HG02973 (cell line): ENCODE results near the gene TTC19.
A peak's percentile ranks its signal among the peaks of the same experiment; 100 is the strongest.

Experiments used
- ATAC-seq: cut with Tn5 transposase; IDR thresholded peaks from one replicate; pipeline ENCODE4 v1.9.1; 2021; ENCODE audit warnings: moderate library complexity; ENCODE audit not compliant: unreplicated experiment

The TTC19 gene, protein sequence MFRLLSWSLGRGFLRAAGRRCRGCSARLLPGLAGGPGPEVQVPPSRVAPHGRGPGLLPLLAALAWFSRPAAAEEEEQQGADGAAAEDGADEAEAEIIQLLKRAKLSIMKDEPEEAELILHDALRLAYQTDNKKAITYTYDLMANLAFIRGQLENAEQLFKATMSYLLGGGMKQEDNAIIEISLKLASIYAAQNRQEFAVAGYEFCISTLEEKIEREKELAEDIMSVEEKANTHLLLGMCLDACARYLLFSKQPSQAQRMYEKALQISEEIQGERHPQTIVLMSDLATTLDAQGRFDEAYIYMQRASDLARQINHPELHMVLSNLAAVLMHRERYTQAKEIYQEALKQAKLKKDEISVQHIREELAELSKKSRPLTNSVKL

DNA sequence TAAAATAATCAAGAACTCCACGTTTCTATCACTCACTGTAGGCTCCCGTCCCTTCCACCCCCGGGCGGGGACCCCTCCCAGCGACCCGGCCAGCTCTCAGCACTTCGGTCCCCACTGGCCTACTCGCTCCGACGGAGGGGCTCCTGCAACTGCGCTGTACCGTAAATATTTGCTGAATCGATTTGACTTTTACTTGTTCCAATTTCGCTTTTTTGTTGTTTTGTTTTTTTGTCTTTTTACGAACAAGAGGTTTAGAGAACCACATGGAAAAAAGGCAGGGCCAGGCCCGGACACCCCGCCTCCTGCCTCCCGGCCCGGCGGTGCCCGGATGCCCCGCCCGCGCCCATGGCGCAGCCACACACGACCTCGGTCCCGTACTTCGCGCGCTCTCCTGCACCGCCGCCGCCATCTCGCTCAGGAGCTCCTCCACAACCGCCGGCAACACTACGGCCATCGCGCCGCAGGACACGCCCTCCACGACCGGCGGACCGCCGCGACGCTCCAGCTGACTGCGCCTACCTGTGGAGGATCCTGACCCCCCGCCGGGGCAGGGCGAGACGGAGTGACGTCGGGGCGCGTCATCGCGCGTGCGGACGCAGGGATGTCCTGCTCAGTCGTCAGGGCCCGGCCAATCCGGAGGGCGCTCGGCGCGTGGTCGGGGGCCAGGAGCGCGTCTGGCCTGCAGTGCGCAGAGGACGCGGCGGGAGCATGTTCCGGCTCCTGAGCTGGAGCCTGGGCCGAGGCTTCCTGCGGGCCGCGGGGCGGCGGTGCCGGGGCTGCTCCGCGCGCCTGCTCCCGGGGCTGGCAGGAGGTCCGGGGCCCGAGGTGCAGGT lies at the start of gene TTC19, which contains the start of gene ZSWIM7:
TSS of gene TTC19 (plus strand) at position 684 of the 833 bp plus-strand sequence. CDS start at position 709, 25 bp downstream.
TSS of gene ZSWIM7 (minus strand) at position 564 of the 833 bp plus-strand sequence. CDS start at position 454, 110 bp downstream.
- ATAC-seq = peak; percentile 91

DNA sequence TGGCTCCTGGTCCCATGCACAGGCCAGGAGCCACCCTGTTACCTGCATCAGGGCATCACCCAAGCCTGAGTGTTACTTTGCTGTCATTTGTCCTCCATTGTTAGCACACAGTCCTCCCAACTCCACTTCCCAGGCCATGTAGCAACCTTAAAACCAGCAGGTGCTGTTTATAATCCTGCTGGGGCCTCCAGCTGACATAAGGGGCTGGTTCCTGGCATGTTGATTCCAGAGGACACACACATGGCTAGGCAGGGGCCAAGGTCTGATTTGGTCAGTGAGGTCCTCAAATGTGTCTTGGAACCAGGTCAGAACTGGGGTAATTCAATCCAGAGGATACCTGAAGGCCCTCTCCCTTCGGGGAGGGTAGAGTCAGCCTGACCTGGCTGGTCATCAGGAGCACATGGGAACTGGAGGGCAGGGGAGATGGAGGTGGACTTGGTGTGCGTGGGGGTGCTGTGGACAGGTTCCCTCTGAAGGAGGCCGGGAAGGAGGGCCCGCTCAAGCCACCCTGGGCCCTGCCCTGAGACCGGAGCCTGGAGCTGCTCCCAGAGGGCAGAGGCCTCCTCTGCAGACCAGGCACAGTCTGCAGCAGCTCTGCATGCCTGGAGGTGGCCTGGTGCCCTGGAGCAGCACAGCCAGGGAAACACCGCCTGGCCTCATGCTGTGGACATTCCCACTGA lies 48.1 kb upstream of the TTC19 start:
- ATAC-seq = no peak

DNA sequence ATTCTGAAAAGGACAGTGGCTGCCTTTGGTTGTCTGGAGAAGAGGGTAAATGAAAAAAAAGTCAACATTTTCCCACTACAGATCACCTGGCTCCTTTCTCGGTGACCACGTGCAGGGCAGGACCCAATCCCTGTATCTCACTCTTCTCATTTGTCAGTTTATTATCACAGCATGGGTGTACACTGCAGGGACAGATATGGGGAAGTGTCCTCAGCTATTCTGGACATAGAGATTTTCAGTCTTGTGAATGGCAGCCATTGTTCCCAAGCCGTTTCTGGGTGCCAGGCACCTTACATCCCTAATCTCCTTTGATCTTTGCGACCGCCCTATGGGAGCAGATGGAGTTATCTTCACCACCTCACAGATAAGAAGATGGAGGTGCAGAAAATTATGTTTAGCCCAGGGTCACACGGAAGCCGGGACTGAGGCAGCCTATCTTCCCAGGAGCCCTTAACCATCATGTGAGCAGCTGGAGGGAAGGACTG lies 47.5 kb upstream of the TTC19 start:
- ATAC-seq = no peak

DNA sequence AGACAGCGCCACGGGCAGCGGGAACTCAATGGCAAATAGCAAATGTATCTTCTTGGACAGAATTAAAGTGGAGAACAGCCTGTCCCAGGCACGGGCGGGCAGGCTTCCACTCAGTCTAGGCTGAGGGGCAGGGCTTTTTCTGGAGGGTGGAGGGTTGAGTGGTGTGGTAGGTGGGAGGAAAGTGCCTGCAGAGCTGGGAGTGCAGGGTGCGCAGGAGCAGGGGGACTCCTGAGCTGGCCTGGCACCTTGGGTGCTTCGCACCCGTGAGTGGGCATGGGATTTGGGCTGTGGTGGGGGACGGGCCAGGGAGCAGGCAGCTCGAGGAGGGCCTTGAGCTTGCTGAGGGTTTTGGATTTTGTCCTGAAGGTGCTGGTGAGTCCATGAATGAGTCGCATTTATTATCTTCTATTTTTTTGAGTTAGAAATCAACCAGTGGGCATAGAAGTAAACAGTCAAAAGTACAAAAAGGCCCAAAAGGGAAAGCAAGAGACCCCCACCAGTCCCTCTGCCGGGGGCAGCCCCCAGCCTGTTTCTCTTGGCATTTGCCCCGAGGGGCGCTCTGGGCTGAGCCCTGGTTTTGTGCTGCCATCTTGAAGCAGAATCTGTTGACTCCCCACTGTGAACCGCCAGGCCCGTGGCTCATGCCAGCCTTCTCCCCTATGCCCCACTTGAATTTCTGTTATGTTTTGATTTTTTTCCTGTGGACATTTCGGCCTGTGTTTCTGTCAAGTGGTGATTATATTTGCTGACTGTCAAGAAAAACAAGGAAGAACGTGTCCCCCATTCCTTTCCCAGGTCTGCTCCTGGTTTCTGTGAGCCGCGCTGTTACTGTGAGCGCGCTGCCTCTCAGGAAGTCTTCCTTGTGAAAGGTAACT lies 46.5 kb upstream of the TTC19 start:
- ATAC-seq = no peak

DNA sequence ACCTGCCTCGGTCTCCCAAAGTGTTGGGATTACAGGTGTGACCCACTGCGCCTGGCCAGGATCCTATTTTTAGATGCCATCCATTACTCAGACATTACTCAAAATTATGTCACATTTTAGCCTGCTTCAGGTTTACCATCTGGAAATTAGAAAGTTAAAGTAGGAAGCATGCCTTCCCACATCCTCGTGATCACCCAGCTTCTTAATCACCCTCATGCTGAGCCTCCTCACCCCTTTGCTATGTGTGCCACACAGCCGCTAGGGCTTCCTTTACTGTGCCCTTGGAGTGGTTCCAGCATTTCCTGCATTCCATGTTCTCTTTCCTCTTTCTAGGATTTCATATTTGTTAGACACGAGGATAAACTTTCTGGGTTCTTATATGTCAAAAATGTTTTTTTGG lies 45.4 kb upstream of the TTC19 start:
- ATAC-seq = no peak

DNA sequence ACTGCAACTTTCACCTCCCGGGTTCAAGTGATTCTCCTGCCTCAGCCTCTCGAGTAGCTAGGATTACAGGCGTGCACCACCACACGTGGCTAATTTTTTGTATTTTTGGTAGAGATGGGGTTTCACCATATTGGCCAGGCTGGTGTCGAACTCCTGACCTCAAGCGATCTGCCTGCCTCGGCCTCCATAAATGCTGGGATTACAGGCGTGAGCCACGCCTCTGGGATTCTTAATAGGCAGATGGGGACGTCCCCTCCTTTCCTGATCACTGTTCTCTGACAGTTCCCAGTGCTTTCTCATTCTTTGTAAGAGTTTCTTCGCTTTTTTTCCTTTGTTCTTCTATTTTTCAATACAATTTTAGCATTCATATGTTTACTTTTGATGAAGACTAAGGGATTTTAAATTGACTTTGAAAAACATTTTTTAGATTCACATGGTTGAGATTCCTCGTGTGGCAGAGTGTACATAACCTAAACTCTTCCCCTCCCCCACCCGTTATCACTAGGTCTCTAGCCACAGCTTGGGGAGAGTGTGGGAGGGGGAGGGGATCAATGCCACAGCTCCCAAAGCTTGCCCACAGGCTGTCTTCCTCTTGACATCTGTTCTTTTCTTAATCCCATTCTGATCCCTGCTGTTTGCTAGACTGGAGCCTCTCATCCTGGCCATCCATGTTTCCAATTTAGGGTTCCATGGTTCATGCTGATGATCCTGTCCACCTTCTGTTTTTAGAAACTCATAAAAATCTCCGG lies 43.7 kb upstream of the TTC19 start:
- no peak for ATAC-seq

DNA sequence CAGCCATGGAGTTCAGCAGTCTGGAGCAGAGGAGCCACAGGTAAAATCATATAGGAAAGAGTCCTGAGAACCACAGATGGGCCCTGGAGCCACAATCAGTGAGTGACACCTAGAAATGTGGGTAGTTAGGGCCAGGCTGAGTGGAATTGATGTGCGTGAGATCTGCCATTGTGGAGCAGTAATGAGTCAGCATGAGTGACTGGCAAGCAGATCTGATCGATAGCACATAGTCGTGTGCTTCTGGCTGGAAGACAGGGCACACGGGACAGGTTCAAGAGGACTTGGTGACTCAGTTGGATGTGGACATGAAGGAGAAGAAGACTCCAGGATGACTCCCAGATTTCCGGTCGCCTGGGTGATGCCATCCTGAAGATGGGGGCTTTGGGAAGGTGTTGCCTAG lies 42.4 kb upstream of the TTC19 start:
- ATAC-seq = no peak

DNA sequence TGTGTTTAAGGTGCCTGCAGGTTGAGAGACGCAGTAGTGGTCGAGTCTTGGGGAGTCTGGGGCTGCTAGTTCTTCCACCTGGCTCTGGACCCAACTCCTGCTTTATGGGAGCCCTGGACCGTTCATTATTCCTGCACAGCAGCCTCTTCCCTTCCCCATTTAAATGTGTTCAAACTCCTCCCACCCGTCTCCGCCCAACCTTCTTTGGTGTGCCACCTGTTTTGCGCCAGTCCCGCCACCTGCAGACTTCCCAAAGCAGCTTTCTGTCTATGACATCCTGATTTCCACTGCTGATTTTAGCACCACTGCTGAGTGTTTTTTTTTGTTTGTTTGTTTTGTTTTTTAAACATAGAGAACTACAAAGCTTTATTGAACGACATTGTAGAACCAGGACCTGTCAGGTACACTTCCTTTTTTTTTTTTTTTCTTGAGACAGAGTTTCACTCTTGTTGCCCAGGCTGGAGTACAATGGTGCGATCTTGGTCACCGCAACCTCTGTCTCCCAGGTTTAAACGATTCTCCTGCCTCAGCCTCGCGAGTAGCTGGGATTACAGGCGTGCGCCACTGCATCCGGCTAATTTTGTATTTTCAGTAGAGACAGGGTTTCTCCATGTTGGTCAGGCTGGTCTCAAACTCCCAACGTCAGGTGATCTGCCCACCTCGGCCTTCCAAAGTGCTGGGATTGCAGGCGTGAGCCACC lies 41.9 kb upstream of the TTC19 start:
- ATAC-seq = no peak

DNA sequence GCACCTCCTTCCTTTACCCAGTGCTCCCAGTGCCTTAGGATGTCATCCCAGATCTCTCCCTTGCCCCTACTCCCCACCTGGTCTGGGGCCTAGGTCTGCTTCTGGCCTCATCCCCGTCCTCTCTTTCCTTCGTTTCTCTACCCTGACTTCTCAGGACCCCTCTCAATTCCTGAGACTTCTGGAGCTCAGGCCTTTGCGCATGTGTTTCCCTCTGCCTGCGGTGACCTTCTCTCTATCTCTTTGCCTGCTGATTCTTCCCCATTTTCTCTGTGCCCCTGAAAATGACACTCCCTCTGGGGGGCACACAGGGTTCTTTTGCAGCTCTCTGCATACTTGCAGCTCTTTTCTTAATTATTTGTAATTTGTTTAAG lies 41.2 kb upstream of the TTC19 start:
- ATAC-seq = no peak

DNA sequence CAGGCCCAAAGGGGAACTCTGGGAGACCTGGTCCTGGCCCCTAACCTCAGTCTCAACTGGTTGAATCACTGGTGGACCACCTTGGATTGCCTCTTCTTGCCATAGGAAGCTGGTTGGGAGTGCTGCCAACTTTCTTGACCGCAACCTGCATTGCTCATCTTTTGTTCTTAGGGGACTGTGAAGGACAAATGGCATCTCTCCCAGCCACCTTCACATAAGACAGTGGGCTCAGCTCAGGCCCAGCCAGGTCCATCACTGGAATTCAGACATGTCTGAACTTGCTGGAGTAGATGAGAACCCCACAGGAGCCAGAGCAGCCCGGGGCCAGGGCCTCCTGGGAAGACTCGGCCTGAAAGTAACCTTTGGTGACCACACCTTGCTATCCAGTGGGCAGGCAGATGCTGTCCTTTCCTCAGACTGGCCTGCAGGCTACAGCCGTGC lies 35.9 kb upstream of the TTC19 start:
- ATAC-seq = no peak

DNA sequence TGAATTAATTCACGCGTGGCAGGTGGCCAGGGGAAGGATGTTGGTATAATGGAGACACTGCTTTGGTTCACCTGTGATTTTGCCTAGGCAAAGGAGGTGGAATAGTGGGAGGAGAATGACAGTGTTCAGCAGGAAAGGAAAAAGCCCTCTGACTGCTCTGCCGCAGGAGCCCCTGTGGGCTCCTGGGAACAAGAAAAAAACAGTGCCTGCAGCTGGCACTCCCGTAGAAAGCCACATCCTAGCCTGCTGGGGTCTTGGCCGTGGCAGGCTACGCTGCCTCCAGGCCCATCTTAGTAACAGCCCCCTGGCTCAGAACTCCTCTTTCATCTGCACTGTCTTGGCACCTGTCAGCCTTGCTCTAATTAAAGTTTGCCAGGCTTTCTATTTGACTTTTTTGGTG lies 34.1 kb upstream of the TTC19 start:
- ATAC-seq = no peak

DNA sequence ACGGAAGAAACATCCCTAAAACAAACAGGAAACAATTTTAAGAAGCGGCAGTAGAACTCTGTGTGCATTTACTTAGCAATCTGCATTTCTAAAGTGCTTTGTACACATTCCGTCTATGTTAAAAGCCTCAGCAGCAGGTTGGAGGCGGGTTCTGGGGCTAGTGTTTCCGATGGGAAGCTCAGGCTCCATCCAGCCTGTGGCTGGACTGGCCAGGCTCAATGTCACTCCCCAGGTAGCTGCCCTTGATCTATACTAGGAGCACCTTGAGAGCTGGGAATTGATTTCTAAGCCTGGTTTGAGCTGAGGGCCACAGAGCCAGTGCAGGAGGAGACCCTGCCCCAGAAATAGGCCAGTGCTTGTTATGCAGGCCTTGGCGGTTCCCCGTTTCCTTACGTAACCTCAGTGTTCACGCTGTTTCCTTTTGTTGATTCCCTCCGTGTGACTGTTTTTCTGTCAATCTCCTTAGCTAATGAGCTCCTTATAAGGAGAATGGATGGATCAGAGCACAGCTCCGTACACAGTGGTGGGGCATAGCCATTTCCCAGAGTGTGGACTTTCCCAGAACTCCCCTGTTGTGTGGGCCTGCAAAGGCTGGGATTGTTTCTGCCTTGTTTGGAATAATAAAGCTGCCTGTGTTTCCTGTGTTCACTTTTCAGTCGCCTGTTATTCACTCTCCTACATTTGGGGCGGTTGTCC lies 33.3 kb upstream of the TTC19 start:
- no peak for ATAC-seq

DNA sequence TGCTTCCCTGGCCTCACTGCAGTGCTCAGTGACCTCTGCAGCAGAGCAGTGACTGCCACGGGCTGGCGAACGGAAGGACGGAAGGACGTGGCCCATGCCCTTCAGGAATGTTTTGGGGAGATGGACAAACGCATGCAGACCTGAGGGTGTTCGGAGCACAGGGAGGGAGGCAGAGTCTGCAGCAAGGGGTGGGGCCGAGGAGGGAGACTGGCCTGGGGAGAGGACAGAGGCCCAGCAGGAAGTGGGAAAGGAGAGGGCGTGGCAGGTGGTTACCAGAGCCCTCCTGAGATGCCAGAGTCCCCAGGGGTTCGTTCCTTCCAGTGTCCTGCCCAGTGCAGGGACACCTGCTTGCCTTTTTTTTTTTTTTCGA lies 32.8 kb upstream of the TTC19 start:
- no peak for ATAC-seq

DNA sequence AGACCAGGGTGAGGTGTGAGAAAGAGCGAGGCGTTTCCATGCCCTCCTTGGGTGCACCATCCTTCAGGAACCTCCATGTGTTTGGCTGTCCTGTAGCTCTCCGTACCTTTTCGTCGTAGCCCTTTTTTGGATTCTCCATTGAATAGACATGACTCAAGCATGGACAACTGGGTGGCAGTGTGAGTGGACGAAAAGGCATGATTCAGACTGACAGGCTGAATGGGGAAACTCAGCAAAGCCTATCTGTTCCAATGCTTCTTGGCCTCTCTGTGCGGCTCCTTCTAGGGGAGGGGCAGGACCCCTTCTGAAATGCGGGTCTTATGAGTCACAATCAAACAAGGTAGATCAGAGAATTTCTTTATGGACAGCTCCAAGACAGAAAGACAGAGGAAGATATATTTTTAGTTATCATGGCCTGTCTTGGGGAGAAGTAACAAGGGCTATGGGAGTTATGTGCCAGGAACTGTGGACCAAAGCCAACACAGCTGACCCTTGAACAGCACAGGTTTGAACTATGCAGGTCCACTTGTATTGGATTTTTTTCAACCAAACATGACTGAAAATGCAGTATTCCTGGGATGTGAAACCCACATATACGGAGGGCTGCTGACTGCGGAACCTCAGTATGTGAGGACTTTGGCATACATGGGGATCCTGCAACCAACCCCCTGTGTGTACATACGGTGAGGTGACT lies 31.8 kb upstream of the TTC19 start:
- ATAC-seq = no peak

DNA sequence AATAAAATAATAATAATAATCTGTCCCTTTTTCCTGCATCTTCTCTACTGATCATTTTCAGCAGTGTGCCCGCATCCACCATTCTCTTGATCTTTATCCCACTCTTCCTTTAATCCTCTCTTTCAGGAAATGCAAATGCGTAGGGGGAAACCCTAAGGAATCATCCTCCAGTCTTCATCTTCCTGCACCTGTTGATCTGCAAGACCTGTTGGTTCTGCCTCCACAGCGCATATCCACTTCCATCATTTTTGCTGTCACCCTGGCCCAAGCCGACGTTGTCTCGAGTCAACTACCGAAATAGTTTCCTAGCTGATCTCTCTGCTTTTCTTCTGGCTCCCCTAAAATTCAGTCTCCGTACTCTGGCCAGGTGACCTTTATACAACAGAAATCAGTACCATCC lies 30.2 kb upstream of the TTC19 start:
- no peak for ATAC-seq

DNA sequence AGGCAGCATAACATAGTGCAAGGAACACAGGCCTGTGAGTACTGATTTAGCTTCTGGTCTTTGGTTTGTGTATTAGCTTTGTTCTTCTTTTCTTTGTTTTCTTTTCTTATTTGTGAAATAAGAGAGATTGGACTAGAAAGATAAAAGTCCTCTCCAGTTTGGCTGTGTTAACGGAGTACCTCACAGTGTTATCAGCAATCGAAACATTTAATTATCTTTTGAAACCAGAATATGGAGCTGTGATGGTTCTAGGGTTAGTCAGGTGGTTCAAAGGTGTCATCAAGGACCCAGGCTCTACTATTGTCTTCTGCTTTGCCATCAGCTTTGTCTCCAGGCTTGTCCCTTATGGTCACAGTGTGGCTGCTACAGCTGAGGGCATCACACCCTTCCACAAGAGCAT lies 29.1 kb upstream of the TTC19 start:
- no peak for ATAC-seq

DNA sequence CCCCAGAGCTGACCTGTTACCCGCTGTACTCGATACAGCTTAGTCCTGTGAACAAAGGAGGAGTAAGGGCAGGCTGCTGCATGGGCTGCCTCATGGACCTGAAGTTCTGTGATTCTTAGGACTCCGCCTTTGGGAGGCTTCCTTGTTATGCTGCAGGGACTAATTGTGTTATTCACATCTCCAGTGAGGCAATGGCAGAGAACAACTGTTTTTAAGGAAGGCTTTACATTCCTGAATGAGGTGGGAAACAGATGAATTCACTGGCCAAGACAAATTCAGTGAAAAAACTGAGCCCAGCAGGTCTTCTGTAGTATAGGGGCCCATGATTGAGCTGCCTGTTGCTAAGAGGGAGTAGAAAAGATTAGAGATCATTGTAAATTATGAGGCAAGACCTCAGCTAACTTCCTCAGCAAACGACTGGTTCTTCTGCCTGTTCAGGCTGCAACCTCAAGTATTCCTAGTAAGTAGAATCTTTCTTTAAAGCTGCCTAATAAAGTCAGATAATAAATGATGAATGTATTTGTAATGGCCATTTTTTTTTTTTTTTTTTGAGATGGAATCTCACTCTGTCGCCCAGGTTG lies 28.4 kb upstream of the TTC19 start:
- ATAC-seq = no peak

DNA sequence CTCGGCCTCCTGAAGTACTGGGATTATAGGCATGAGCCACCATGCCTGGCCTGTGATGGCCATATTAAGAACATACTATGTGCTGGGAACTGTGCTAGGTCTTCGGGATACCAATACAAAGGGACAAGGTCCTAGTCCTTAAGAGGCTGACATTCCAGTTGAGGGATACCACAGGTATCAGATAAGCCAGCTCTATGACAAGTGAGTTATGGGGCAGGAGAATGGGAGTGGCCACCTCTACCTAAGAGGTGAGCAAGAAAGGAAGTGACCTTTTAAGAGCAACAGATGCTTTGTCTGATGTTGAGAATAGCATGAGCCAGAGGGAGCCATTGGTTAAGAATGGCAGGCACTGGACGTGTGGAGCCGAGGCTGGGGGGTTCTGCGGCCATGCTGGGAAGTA lies 27.7 kb upstream of the TTC19 start:
- no peak for ATAC-seq
